GM06990 (cell line): ENCODE data around the gene LGALS14.

Experiments
- DNase-seq: peaks from one replicate; pipeline ENCODE4 v3.0.0-alpha.2; 2011; ENCODE audit not compliant: insufficient read length; ENCODE audit errors: extremely low read depth
- H3K27me3 ChIP-seq: replicated peaks from 2 replicates; pipeline ENCODE4 v1.6.0; 2011; ENCODE audit warnings: low read length; ENCODE audit not compliant: control insufficient read depth, insufficient read depth
- H3K36me3 ChIP-seq: 2 replicates; pipeline ENCODE4 v1.5.1; 2011; ENCODE audit warnings: low read length; ENCODE audit not compliant: control insufficient read depth, insufficient read depth
- H3K4me3 ChIP-seq: replicated peaks from 2 replicates; pipeline ENCODE4 v1.5.1; 2011; ENCODE audit warnings: low read depth, mild to moderate bottlenecking, control low read depth, low read length
- CTCF ChIP-seq: IDR thresholded peaks from 2 replicates; pipeline ENCODE4 v1.5.1; 2011; ENCODE audit warnings: low read length, control low read depth, mild to moderate bottlenecking, inconsistent platforms; ENCODE audit not compliant: insufficient read depth, poor library complexity, severe bottlenecking

The LGALS14 gene

DNA sequence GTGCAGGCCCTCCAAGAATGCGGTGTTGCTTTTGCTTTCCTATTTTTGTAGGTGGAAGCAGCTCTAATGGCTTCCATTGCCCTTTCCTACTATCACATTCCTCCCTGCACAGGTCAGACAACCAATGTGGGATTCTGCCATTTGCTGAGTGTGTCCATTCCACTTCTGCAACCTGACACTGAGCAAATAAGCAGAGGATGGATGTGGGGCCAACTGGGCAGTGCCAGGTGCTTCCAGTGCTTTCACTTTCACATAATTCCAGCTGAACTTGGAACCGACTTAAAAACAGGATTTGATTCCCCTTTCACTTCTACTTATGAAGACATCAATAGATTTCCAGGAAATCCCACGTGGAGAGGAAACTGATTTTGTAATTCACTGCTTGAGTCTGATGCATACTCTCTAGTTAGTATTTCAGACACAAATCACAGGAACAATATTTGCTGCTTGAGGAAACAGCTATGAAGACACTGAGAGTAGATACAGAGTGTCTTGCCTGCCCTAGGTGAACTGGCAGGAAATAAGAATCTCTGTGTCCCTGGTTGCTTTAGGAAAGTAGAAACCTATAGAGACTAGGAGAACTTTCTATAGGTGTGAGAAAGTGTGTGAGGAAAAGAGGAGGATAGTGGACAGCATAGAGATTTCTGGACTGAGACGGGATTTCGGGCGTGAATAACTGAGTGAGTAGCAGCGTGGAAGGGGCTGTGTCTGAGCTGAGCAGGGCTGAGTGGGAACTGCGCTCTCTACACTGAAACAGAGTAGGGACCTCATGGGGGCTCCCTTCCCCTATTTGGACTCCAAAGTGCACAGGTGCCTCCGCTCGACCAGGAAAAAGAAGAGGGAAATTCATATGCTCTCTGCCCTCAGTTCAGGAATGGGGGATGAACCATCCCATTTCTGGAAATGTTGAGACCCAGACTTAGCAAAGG lies 26.1 kb upstream of the LGALS14 start:
- DNase-seq = no peak
- no peak overlapping the region for H3K4me3 ChIP-seq
- H3K27me3 ChIP-seq = no peaks in the 10 kb centered on the region
- TF ChIP-seq CTCF = no peak
- peaks cover 3% of the 10 kb centered on the region; the same call in 1 of the 2 replicates for H3K36me3 ChIP-seq

GRCh38 chr19:39679056-39679790 lies 25.1 kb upstream of the LGALS14 start:
- H3K36me3 ChIP-seq = peaks cover 5% of the 10 kb centered on the region
- peak overlapping the region; percentile 67 for H3K4me3 ChIP-seq
- no peaks in the 10 kb centered on the region for H3K27me3 ChIP-seq

DNA sequence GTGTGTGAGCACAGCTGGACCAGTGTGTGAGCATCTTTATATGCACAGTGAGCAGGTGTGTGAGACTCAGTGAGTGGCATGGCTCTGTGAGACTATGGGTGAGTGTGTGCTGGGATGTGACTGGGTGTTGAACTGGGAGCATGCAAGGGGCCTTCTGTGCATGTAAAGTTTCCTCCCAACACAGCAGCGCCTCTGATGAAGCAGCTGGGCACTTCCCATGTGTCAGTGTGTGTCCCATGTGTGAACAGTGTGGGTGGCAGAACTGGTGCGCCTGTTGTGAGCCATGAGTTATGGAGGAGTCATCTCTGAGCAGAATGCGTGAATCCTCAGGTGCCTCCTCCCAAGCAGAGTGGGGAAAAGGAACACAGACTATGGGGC lies 24.5 kb upstream of the LGALS14 start:
- peak overlapping the region; percentile 67 for H3K4me3 ChIP-seq
- no peak for TF ChIP-seq CTCF

More at GRCh38 chr19:39679056-39679790, 25.1 kb upstream of the LGALS14 start:
- DNase-seq = peak; percentile 68
- no peak for TF ChIP-seq CTCF

GRCh38 chr19:39680593-39680992 lies 23.7 kb upstream of the LGALS14 start:
- TF ChIP-seq CTCF = no peak
- H3K4me3 ChIP-seq = peak overlapping the region; percentile 67
- DNase-seq = no peak
- peaks cover 5% of the 10 kb centered on the region for H3K36me3 ChIP-seq
- H3K27me3 ChIP-seq = no peaks in the 10 kb centered on the region

More for the DNA sequence above, 24.5 kb upstream of the LGALS14 start:
- peaks cover 5% of the 10 kb centered on the region for H3K36me3 ChIP-seq
- DNase-seq = peak; percentile 49
- no peaks in the 10 kb centered on the region for H3K27me3 ChIP-seq

GRCh38 chr19:39681416-39681815 lies 22.9 kb upstream of the LGALS14 start:
- H3K27me3 ChIP-seq = no peaks in the 10 kb centered on the region
- DNase-seq = no peak
- H3K4me3 ChIP-seq = no peak overlapping the region
- TF ChIP-seq CTCF = no peak
- H3K36me3 ChIP-seq = peaks cover 5% of the 10 kb centered on the region
